ENCODE data around the gene CRHR1.
A peak's percentile ranks its signal among the peaks of the same experiment; 100 is the strongest.
"Not testable (repeated sequence)": the region's sequence is repeated elsewhere in the genome, so short reads cannot be mapped to it uniquely, and the experiment has no call there.

Gene CRHR1

GRCh38 chr17:45857977-45858708 is 74.0 kb downstream of the CRHR1 start:
- peak; percentile 9 for DNase-seq (ENCODE audit: low read depth)
- H3K4me3 ChIP-seq (ENCODE audit: low read length): no peak overlapping the region
- TF ChIP-seq, protein P1, sequence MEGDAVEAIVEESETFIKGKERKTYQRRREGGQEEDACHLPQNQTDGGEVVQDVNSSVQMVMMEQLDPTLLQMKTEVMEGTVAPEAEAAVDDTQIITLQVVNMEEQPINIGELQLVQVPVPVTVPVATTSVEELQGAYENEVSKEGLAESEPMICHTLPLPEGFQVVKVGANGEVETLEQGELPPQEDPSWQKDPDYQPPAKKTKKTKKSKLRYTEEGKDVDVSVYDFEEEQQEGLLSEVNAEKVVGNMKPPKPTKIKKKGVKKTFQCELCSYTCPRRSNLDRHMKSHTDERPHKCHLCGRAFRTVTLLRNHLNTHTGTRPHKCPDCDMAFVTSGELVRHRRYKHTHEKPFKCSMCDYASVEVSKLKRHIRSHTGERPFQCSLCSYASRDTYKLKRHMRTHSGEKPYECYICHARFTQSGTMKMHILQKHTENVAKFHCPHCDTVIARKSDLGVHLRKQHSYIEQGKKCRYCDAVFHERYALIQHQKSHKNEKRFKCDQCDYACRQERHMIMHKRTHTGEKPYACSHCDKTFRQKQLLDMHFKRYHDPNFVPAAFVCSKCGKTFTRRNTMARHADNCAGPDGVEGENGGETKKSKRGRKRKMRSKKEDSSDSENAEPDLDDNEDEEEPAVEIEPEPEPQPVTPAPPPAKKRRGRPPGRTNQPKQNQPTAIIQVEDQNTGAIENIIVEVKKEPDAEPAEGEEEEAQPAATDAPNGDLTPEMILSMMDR (conservative IDR thresholded peaks at IDR 0.05; ENCODE audit: low read length): no peak

- TF ChIP-seq, protein P1 (conservative IDR thresholded peaks at IDR 0.05; ENCODE audit: low read length): no peak
- no peak overlapping the region for H3K4me3 ChIP-seq (ENCODE audit: low read length)
- DNase-seq (ENCODE audit: low read depth): no peak
These were observed 77.0 kb downstream of the CRHR1 start for GRCh38 chr17:45861165-45861564.

GRCh38 chr17:45862127-45862526 is 78.0 kb downstream of the CRHR1 start:
- DNase-seq (ENCODE audit: low read depth); H3K4me3 ChIP-seq (ENCODE audit: low read length): not testable (repeated sequence)

DNA sequence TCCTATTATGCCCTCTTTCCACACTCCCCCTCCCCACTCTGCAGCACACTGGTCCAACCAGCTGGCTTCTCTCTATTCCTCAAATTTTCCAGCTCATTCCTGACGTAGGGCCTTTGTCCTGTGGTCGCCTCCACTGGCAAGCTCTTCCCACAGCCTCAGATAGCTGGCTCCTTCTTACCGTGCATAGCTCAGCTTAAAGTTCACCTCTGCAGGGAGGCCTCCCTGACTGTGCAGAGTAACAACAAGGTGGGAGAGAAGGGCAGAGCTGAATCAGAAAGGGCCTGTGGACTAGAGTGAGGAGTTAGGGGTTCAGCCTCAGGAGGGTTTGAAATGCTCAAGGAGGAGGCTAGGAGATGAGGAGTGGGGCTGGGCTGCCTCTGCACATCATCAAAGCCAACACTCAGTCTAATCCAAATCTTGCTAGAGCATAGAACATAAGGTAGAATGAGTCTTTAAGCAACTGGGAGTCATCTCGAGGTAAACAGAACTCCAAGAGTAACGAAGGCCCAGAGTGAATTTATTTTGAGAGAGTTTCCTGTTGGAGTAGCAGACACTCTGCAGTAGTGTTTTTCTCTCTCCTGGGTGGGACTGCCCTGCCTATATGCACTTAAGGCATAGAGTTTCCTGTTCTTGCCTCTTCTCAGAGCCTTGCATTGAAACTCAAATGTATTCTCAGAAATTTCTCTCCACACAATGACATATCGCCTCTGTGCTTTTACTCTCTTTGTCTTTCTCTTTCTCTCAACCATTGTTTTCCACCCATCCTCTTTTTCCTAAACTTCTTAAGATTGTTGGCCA is 79.9 kb downstream of the CRHR1 start:
- DNase-seq (ENCODE audit: low read depth): no peak
- TF ChIP-seq, protein P1 (conservative IDR thresholded peaks at IDR 0.05; ENCODE audit: low read length): no peak

GRCh38 chr17:45867171-45867570 is 83.1 kb downstream of the CRHR1 start:
- no peak overlapping the region for H3K4me3 ChIP-seq (ENCODE audit: low read length)
- DNase-seq (ENCODE audit: low read depth): no peak
- TF ChIP-seq, protein P1 (conservative IDR thresholded peaks at IDR 0.05; ENCODE audit: low read length): no peak

More for the DNA sequence above, 79.9 kb downstream of the CRHR1 start:
- no peak overlapping the region for H3K4me3 ChIP-seq (ENCODE audit: low read length)

GRCh38 chr17:45867702-45868101 is 83.6 kb downstream of the CRHR1 start:
- no peak overlapping the region for H3K4me3 ChIP-seq (ENCODE audit: low read length)
- no peak for DNase-seq (ENCODE audit: low read depth)
- TF ChIP-seq, protein P1 (conservative IDR thresholded peaks at IDR 0.05; ENCODE audit: low read length): no peak

DNA sequence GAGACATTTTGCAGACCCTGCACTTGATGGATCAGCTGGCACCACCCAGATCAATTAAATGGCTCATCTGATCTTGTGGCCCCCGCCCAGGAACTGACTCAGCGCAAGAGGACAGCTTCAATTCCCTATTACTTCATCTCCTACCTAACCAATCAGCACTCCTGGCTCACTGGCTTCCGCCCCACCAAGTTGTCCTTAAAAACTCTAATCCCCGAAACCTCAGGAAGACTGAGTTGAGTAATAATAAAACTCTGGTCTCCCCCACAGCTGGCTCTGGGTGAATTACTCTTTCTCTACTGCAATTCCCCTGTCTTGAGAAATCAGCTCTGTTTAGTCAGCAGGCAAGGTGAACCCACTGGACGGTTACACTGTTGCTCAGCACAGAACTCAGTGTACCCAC is 84.2 kb downstream of the CRHR1 start:
- TF ChIP-seq, protein P1 (conservative IDR thresholded peaks at IDR 0.05; ENCODE audit: low read length): no peak
- H3K4me3 ChIP-seq (ENCODE audit: low read length): no peak overlapping the region
- peak; percentile 4 for DNase-seq (ENCODE audit: low read depth)

Data from AG10803 (cell line).